Left lobe of liver (tissue), 2 donors: ENCODE results near the gene GANC. TPM values are rescaled to one million over a fixed set of nuclear protein-coding genes. Genes with fewer than 3 reads are reported as not detected.
A peak's percentile ranks its signal among the peaks of the same experiment; 100 is the strongest.
"Not testable (repeated sequence)": the region's sequence is repeated elsewhere in the genome, so short reads cannot be mapped to it uniquely, and the experiment has no call there.

Experiments
- ATAC-seq: fragments of 200-7000 bp; cut with Tn5 transposase; one replicate; pipeline ENCODE4 v1.9.1; 2020; ENCODE audit warnings: mild to moderate bottlenecking, moderate library complexity
- DNase-seq: peaks from one replicate; pipeline ENCODE4 v3.0.0-alpha.2; 2020; ENCODE audit warnings: low spot score
- total RNA-seq: library from RNA; stranded (reverse); gene quantifications from one replicate; pipeline ENCODE4 v1.2.1, GENCODE V29; 2021
- donor health status: DM: no; HTN: no; CAD: no; lungs with moderate emphysema.
- donor health status: DM: no; HTN: yes; CAD: no.

The GANC gene, protein sequence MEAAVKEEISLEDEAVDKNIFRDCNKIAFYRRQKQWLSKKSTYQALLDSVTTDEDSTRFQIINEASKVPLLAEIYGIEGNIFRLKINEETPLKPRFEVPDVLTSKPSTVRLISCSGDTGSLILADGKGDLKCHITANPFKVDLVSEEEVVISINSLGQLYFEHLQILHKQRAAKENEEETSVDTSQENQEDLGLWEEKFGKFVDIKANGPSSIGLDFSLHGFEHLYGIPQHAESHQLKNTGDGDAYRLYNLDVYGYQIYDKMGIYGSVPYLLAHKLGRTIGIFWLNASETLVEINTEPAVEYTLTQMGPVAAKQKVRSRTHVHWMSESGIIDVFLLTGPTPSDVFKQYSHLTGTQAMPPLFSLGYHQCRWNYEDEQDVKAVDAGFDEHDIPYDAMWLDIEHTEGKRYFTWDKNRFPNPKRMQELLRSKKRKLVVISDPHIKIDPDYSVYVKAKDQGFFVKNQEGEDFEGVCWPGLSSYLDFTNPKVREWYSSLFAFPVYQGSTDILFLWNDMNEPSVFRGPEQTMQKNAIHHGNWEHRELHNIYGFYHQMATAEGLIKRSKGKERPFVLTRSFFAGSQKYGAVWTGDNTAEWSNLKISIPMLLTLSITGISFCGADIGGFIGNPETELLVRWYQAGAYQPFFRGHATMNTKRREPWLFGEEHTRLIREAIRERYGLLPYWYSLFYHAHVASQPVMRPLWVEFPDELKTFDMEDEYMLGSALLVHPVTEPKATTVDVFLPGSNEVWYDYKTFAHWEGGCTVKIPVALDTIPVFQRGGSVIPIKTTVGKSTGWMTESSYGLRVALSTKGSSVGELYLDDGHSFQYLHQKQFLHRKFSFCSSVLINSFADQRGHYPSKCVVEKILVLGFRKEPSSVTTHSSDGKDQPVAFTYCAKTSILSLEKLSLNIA (N-terminal part only)
- 33.8 TPM for total RNA-seq

DNA sequence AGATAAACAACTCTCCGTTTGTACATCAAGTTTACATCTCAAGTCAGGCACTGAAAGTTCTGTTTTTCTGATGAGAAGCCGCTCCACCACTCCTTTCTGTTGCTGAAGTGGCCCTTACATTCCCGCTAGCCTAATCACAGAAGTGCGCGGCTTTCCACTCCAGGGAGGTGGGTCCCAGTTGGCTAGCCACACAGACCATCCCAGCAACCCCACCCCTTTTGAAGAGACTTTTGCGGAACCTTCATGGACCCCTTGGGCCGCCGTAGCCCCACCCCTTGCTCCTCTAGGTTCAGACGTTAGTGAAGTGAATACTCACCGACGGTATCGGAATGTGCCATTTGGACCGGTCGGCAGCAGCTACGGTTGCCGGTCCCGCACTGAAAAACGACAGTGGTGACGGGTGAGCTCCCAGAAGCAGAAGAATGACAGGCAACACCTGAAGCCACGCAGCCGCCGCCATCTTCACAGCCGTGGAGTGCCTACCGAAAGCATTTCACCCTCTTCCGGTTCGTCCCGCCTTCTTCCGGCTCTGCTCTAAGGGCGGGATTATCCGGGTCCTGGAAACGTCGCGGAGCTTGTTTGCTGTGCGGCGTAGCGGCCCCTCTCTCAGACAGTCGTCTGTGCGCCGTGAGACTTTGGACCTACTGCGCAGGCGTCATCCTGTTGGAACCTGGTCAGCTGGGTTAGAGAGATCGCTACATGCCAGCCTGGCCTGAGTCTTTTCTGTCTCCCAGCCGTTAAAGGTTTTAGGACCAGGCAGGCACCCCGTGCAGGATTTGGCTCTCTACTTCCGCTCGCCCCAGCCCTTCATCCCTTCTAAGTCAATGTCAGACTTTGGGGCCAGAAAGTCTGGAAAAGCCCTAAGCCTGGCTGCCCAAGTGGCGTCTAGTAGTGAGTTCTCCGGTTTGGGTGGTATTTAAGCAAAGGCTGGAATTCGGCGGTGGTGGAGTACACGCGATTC lies at the start of gene GANC, which contains the start of gene TMEM87A:
Gene GANC, plus strand, starts transcription at position 263 of the 961 bp plus-strand sequence. CDS start 1,281 bp downstream, outside the sequence.
Gene TMEM87A, minus strand, starts transcription at position 495 of the 961 bp plus-strand sequence. Its CDS starts 35 bp downstream, at position 460.
- peak; percentile 99 for DNase-seq
- ATAC-seq = peak; percentile 89

DNA sequence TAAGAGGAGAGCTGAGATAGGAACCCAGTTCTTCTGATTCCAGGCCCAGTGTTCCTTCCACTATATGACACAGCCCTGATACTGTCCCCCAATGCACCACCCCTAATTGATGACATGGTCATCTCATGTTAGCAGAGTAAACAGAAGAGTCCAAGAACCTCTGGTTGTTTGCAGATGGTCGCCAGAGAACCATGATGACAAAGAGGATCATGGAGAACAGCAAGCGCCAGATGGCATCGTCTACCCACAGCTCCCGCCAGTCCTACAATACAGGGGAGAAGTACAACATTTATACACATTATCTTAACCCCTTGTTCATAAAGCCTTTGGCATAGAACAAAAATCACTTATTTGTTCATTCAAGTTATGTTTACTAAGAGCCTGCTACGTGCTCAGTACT lies 46.4 kb upstream of the GANC start:
- ATAC-seq (peak; percentile 23), DNase-seq (no peak)

DNA sequence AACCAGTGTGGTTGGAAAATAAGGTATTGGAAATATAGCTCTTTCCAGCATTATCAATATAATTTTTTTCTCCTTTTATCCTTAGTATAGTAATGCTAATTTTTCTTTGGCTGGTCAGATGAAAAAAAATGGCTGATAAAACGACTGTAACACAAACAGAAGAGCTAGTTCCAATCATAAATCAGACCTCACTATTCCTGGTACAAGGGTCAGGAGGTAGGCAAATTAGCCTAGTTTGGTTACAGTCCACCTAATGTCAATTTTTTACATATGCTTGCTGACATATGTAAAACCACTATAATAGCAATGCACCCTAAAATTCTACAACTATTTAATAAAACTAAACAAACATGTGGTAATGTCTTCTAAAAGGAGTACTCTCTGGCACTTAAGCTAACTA lies 45.0 kb upstream of the GANC start:
- no peak for ATAC-seq
- no peak for DNase-seq

DNA sequence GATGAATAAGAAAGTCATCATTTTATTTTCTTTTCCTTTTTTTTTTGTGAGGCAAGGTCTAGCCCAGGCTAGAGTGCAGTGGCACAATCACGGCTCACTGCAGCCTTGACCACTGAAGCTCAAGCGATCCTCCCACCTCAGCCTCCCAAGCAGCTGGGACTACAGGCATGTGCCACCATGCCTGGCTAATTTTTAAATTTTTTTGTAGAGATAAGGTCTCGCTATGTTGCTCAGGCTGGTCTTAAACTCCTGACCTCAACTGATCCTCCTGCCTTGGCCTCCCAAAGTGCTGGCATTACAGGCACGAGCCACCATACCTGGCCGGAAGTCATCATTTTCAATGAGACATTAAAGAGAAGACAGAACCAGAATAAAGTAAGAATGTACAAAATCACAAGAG lies 44.0 kb upstream of the GANC start:
- not testable (repeated sequence) for DNase-seq, ATAC-seq

DNA sequence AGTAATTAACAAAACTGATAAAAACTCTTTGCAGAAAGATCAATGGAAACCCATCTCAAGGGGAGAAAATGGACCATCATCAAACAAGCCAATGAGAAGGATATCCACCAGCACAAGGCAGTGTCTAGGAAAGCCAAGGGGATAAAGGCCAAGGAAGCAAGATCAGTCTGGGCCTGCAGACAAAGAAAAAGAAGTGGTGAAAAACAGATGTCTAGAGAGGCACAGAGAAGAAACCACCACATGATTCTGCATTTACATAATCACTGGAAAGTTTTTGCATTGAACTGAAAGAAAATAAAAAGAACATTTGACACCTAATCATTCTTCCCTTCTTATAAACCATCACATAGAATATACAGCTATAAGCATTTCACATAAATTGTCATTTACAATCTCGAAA lies 41.9 kb upstream of the GANC start:
- ATAC-seq (no peak), DNase-seq (no peak)

DNA sequence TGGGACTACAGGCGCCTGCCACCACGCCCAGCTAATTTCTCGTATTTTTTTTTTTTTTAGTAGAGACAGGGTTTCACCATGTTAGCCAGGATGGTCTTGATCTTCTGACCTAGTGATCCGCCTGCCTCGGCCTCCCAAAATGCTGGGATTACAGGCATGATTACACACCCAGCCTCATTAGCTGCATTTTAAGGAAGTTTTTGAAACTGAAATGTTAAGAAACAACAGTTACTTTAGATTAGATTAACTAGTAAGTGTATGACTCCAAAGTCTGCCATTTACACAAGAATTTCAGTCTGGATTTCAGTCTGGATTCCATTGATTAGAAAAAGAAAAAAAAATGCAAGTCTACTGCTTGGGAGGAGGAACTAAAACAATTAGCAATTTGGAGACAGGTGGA lies 40.4 kb upstream of the GANC start:
- no peak for DNase-seq

DNA sequence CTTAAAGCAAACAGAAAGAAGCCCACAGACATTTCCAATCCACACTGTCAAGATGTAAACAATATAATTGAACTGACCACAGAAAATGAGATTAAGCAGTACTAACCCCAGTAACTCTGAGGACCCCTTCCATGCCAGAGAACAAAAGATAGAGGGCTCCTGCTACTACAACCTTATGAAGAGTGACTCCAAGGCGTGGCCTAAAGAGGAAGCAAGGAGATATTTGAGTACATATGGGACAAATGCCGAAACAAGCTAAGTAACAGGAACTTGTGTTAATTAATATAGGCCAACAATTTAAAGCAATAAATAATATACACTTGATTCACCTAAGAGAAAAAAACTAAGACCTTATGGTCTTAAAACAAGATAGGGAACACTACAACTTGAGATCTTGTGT lies 39.9 kb upstream of the GANC start:
- DNase-seq (no peak), ATAC-seq (no peak)

More for the DNA sequence above, 40.4 kb upstream of the GANC start:
- ATAC-seq = no peak

DNA sequence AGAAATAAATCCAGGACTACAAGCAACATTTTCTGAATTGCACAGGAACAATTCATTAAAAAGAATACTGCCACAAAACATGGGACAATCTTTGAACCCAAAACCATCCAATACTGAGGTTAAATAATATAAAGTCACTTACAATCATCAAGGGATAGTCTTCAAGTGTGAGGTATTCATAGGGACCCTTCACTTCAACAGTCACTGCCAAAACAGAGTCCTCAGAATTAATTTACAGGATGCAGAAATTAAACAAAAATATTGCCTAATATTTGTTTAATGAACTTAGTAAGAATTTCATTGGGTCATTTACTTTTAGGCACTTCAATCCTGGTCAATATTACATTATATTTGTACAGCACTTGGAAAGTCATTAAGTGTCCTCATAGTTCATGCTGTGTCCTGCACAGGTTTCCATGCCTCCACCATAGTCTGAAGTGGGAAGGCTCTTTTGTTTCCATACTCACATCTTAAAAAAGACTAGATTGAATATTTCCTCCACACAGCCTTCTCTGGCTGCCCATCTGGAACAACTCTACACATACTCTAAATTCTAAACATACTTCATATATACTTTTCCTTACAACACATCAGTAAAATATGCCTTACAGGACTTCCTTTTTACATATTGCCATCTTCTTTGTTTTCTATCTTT lies 33.3 kb upstream of the GANC start:
- DNase-seq = no peak
- no peak for ATAC-seq

DNA sequence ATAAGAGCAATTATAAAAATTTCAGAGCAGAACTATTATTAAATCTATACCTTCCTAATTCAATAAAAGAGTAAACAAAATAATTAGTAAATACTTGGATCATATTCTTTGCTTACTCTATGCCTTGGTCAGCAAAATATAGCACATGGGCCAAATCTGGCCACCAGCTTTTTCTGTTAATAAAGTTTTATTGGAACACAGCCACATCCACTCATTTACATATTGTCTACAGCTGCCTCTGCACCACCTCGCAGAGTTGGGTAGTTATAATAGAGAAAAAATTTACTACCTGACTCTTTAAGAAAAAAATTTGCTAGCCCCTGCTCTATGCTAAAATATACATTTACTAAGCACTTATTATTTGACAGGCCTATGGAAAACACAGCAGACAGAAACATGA lies 32.2 kb upstream of the GANC start:
- DNase-seq (no peak), ATAC-seq (no peak)

DNA sequence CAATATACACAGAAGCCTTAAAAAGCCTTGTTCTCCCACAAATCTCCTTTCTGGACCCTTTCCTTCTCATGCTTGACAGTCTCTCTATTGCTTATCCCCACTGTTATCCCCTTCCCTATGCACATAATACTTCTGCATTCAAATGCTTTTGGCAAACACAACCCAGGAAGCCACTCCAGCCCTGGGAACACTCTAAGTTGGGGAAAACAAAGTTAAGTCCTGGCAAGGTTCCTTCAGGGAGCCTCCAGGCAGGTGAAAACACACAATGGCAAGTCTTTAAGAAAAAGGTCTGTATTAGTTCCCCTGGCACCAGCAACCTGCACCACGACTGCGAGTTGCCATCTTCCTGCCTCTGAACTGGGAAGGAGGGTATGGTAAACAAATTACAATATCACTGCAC lies 19.7 kb upstream of the GANC start:
- ATAC-seq (no peak), DNase-seq (no peak)

DNA sequence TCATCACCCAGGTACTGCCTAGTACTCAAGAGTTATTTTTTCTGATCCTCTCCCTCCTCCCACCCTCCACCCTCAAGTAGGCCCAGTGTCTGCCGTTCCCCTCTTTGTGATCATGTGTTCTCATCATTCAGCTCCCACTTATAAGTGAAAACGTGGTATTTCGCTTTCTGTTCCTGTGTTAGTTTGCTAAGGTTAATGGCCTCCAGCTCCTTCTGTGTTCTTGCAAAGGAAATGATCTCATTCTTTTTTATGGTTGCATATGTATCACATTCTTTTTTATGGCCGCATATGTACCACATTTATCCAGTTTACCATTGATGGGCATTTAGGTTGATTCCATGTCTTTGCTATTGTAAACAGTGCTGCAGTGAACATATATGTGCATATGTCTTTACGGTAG lies 8.2 kb upstream of the GANC start:
- ATAC-seq (no peak), DNase-seq (no peak)

DNA sequence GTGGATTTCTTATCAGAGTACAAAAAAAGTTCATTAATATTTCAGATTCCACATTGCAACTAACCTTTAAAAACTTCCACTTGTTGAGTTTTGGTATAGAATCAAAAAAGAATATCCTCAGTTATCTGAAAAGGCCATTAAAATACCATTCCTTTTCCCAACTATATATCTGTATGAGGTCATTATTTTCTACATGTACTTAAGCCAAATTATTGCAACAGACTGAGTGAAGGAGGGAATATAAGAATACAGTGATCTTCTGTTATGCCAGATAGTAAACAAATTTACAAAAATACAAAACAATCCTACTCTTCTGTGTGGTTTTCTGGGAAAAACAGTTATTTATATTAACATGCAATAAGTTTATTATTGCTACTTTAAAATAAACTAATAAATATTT lies 5.7 kb upstream of the GANC start:
- DNase-seq (no peak), ATAC-seq (no peak)

DNA sequence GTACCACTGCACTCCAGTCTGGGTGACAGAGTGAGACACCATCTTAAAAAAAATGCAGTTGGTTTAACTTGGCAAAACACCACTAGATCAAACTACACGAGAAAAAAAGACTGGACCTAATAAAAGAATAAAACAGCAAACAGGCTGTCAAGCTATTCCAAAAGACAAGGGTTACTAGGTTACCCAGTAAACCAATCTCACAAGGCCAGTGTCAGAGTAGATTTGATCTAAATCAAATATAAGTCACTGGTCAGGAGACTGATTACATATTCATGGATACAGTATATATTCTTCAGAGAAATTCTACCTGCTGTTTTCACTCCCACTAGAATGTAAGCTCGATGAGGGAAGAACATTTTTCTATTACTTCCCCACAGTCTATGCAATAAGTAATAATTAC lies 2.5 kb upstream of the GANC start:
- DNase-seq = no peak
- no peak for ATAC-seq

DNA sequence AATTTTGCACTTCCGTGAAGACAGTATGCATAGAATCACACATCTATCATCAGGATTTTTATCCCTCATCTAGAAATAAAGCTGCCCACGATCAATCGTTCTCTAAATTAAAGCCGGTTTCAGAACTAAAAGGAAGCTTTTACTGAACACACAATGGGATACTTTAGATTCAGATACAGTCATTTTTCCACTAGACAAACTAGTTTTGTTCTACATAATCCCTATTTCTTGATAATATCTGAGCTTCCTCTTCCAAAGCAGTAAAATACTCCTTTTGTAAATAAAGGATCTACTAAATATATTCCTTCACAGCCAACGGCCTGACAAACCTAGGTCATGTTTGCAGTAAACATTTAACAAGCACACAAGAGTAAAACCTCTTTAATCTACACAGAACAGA lies 2.0 kb upstream of the GANC start:
- ATAC-seq = no peak
- DNase-seq = no peak

DNA sequence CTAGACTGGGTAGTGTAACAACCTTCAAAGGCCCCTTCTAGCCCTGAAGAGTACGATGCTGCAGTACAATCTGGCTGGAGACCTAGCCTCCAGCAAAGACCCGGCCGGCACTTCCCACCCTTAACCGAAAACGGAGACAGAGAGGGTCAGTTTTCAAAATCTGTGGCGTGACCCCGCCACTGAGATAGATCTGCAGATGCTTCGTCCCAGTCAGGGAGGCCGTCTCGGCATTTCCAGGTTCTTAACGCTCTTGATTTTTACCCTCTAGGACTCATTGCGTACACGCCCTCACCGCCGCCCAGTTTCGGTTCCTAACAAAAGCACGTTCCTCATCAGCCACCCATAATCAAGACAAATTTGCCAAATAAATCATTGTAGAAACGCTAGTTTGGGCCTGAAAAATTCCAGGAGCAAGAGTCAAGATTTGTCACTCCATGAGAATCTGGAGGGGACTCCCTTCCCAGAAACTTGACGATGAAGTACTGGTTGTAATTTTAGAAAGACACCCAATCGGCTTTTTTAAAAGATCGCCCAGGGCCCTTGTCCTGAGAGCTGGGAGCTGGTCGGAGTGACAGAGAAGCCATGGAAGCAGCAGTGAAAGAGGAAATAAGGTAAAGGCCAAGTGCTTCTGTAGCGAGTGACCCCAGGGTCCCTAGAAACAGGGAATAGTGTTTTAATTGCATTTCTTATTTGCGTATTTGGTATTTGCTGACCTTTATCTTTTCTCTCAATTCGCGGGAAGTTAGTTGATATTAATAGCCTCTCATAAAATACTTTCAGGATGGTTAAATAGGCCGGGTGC lies 1.1 kb downstream of the GANC start:
- ATAC-seq (peak; percentile 46), DNase-seq (peak; percentile 65)

DNA sequence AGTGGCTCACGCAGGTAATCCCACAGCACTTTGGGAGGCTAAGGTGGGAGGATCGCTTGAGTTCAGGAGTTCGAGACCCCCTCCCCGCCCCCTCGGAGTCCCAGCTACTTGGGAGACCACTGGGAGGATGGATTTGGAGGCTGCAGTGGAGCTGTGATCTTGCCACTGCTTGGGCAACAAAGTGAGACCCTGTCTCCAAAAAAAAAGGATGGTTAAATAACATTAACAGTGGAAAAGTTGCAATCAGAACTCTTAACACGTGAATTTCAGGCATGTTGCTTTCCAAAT lies 1.6 kb downstream of the GANC start:
- ATAC-seq (no peak), DNase-seq (no peak)

DNA sequence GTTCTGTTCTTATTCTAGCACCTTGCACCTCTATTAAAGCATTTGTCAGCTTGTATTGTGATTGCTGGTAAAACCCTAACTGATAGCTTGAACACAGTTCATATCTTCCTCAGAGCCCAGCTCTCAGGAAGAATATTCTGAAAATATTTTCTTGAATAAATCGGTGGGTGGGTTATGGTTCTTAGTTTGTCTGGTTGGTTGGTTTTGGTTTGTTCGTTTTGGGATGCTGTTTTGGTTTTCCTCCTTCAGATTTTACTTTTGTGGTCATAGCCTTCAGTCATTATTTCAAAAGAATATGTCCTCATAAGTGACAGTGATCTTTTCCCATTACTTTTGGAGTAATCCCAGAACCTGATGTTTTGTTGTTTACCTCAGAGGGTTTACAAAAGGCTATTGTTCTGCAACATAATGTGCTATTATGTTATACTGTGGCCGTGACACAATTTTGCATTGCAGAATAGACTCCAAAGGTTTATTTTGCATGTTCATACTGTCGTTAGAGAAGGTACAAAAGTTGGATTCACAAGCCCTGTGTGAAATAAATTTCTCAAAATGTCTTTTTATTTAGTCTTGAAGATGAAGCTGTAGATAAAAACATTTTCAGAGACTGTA lies 2.9 kb downstream of the GANC start:
- DNase-seq = no peak
- ATAC-seq = no peak

DNA sequence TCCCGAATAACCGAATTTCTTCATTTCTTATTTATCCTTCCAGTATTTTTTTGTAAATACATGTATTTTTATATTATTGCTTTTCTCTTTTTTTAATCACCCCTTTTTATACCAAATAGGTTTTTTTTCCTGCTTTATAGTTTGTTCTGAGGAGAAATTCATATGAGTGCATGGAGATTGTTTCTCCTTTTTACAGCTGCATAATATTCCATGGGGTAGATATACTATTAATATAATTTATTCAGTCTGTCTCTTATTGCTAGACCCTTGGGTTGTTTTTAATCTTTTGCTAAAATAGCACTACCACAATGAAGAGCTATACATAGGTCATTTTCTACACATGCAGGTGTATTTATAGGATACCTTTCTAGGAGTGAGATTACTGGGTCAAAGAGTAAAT lies 3.8 kb downstream of the GANC start:
- DNase-seq = no peak
- ATAC-seq = no peak

DNA sequence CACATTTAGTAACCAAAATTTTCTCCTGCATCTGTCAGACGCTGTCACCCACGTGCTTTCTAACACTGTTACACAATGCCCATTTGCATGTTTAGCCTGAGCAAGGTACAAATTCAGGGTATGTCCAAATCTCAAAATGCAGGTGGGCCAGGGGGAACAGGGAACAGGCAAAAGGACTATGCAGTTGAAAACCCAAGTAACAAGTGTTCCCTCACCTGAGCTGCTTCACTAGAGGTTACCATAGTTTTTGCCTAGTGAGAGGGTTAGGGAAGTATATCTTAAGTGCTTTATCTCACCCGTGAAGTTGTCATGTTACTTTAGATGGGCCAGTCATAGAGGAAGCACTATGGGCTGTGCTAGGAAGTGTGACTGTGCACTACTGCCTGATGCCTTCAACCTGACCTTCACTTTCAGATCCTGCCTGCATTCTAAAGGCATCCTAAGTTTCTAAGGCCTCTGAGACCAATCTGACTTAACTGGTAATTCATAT lies 6.3 kb downstream of the GANC start:
- ATAC-seq = peak; percentile 9
- no peak for DNase-seq
